NCI-H1417 treated with DMSO at 0.1 percent for 48 hours (cell line): ENCODE results near the gene TNFRSF19.
"Not testable (repeated sequence)": the region's sequence is repeated elsewhere in the genome, so short reads cannot be mapped to it uniquely, and the experiment has no call there.

Experiments
- DNase-seq: peaks from one replicate; lab custom pipeline; 2025; lab: John Stamatoyannopoulos, UW

Gene TNFRSF19

DNA sequence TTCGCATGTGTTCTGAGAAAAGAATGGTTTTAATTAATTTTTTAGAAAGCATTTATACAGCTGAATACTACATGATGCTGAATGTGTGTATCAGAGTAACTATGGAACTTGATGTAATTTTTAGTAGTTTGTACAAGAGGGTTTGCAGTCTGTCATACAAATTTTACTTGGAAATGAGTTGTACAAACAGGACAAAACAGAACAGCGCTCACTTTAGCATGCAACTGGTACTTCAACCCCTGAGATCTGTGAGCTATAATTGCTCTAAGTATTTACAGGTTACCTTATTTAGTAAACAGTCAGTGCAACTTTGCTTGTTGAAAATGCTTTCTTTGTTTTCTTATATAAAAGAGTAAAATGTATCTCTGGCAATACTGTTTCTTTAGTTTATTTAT is 706 bp downstream of the TNFRSF19 start:
- no peak for DNase-seq

DNA sequence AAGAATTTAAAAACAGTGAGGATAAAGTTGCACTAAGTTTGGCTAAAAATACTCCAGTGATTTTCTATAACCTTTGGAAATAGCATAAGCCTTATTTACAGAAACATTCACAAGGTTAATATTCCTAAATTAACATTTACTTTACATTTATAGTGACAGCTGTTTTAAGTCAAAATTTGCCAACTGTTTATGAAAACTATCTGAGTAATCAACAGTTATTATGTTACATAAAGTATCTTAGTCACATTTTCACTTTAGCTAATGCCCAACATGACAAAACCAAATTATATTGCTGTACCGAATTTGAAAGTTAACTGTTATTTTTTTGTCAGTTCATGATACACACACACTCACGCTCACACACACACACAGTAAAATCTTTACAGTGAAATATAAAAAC is 1.2 kb downstream of the TNFRSF19 start:
- no peak for DNase-seq

DNA sequence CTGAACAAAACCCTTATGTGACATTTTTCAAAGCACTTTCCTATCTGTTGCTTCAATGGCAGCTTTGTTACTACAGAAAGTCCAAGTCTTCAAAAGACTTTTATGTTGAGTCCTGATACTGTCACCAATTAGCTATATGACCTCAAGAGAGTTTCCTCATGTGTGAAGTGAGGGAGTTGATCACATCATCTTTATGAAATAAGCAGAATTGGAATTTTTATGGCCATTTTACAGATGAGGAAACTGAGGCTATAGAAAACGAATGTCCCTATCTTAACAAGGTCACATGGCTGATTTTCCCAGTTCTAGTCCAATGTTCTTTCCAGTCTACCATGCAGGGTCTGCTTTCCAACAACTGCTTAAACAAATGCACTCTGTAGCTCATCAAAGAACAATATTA is 2.6 kb downstream of the TNFRSF19 start:
- DNase-seq: no peak

DNA sequence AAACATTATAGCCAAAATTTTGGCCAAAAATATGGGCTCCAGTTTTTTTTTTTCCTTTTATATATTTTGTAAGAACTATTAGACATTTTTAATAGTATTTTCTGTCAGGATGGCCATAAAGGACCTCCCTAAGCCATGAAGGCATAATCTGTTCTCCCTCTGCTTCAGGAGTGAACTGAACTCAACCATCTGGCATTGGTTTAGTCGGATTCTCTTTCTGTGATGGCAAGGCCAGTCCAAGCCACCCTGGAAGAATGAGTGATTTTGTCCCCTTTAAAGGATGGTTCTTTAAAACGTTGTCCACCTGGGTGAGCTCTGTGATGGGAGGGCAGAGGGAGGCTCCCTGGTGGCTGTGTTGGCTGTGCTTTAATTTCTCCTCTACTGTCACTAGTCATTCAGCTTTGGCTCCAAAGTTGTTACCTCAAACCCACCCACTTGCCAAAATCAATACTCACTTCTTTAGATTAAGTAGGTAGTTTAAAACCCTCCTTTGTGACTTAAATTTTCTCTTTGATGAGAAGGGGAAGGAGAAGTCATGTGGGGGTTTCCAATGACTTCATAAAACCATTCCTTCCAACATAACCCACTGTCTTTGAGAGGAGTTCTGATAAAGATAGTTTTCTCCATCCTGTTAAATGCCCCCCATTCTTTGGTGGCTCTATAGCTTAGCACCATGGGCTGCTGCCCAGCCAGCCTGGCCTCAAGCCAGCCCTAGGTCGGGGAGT is 4.4 kb downstream of the TNFRSF19 start:
- no peak for DNase-seq

DNA sequence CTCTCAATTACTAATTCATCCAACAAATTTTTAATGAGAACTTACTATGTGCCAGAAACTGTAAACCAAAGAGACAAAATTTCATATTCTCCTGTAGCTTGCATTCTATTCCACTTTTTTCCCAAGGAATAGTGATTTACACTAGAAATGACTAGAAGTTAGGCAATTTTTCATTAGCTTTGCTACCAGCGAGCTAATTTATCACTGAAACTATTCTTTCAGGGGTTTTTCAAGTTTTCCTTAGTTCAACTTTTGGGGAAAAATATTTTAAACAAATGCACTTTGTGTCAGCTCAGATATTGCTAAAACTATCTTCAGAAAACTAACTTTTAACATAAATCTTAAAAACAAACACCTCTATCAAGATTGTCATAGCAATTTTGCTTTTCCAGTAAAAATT is 5.4 kb downstream of the TNFRSF19 start:
- no peak for DNase-seq

DNA sequence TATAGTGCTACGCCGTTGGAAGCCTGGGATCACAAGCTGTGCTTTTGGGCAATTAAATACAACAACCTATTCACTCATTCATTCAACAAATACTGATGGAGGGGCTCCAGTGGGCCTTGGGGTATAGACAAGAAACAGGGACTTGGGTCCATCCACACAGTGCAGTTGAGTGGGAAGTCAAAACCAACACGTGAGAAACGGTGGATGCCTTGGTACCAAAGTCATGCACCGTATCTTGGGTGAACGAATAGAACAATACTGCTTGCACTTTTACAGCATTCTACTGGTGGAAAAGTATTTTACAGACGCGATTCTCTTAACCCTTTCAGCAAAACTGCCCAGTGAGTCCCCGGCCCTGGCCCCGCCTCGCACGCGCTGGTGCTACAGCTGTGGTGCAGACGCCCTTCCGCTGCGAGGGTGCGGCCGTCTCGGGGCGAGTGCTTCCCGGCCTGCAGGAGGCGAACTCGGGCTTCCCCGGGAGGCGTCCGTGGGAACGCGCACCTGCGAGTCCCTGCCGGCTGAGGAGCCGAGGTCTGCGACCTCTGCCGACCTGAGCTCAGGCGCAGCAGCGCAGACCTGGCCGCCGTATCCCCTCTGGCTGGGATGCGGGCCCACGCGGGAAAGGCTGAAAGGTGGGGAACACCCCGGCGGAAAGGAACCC is 8.3 kb downstream of the TNFRSF19 start:
- no peak for DNase-seq

DNA sequence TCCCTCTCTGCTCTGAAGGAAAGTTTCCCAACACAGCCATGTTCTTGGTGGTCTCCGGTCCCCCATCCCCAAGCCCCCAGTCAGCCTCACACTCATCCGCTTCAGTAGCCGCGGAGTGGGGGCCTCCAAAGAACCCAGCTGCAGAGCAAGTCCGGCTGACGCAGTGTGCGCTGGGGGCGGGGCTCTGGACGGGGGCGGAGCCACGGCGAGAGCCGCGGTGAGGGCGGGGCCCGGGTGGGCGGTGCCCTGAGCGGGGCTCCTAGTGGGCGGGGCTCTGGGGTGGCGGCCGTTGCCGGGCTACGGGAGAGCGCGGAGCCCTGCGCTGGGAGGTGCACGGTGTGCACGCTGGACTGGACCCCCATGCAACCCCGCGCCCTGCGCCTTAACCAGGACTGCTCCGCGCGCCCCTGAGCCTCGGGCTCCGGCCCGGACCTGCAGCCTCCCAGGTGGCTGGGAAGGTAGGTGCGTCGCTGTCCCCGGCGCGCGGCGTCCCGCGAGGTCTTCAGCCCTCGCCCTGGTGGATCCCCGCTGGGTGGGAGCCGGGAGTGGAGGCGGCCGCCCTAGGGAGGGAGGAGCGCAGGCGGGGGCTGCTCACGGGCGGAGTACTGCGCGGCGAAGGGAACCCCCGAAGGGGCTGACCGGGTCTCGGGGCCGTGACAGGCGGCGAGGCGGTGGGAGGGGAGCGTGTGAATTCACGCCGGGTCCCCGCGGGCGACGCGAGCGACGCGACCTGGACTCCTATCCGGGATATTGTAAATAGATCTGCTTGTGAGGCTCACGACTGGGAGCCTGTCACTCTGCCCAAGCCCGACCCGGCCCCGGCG is 9.1 kb downstream of the TNFRSF19 start:
- no peak for DNase-seq

DNA sequence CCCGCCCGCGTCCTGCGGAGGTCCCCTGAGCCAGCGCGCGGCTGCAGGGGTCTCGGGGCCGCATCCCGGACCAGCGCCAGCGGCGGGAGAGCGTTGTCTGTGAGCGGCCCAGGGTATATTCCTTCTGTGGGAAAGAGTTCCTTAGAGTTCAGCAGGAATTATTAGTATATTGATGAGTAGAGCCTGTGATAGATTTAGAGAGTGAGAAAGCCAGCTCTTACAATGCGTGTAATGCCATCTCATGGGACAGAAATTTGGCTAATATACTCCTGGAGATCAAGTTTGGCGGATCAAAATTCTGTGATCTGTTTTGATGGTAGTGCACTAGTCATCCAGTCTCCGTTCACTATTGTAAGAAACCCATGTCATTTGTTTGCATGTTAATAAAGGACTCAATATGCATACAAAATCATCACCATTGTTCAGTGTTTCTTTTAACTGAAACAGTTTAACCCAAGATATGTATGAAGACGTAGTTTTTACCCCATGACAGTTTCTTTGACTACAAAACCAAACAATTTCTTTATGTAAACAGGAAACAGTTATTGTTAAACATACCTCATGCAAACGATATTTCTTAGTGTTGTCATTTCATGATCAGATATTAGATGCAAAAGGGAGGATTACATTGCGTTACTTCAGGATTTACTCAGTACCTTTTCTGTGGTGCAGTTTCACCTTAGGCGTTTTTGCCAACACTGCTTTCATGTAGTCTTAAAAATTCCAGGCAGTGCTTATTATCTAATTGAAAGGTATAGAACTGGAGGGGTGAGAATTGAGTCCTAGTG is 9.9 kb downstream of the TNFRSF19 start:
- no peak for DNase-seq

DNA sequence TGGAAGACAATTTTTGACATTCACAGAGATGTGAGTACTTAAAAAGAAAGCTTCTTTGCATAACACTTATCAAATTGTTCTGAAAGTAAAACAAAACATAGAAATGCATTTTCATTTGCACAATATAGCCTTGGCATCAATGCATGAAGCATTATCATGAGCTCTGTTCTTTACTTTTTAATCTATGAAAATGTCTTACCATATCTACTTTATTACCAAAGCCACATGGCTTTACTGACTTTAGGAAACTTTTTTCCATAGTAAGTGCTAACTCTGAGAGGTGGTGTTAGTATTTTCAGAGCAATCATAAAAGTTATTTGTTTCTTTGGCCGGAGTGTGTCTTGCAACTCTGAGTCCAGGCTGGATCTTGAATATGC is 10.5 kb downstream of the TNFRSF19 start:
- DNase-seq: no peak

DNA sequence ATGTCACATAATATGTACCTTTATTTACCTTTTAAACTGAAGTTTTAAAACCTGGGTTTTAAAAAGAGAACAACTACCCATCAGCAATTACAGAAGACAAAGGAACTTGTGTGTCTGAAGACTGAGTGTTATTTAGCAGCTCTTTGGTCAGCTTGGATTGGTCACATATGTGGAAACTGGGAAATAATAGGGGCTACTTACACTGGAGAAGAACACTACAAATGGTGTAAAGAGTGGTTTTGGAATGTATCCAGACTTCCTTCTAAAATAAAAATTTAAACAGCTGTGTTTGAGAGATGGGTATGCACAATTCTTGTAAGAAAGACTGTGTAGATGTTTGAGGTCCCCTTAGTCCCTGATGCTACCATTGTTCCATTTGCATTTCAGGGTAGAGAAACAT is 13.3 kb downstream of the TNFRSF19 start:
- DNase-seq: no peak

DNA sequence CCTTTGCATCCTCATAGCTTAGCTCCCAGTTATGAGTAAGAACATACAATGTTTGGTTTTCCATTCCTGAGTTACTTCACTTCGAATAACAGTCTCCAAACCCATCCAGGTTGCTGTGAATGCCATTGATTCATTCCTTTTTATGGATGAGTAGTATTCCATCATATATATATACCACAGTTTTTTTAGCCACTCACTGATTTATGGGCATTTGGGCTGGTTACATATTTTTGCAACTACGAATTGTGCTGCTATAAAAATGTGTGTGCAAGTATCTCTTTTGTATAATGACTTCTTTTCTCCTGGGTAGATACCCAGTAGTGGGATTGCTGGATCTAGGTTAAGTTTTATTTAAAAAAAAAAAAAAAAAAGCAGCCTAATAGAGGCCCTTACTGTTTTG is 14.1 kb downstream of the TNFRSF19 start:
- no peak for DNase-seq

DNA sequence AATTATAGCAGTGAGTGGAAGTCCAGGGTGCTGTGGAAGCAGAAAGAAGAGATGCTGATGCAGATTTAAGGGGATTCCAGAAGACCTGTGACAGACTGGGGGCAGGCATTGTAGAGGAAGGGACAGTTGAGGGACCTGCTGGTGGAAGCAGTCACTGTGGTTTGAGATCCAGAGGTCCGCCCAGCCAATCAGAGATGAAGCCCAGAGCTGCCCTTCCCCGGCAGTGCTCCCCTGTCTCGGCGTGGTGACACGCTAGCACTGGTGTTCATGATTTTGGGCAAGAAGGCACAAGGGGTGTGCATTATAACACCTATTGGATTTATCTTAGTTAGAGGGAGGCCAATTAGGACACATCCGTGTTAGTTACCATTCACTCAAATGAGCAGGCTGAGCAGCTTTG is 16.1 kb downstream of the TNFRSF19 start:
- DNase-seq: no peak

DNA sequence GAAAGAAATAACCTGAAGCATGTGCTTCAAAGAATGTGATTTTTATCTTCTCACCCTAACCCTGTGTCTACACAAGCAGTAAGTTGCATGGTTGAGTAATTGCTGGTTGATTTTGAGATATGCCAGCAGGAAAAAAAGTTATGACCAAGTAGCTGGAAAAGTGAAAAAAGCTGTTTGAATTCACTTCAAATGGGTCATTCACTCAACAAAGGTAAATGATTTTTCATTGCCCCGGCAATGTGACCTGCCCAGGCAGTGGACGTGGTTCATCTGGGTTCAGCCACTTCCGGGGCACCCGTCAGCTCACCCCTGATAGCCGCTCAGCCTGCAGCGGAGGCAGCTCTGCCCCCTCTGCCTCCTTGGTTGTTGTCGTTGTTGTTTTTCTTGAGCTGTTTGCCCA is 18.5 kb downstream of the TNFRSF19 start:
- DNase-seq: no peak

DNA sequence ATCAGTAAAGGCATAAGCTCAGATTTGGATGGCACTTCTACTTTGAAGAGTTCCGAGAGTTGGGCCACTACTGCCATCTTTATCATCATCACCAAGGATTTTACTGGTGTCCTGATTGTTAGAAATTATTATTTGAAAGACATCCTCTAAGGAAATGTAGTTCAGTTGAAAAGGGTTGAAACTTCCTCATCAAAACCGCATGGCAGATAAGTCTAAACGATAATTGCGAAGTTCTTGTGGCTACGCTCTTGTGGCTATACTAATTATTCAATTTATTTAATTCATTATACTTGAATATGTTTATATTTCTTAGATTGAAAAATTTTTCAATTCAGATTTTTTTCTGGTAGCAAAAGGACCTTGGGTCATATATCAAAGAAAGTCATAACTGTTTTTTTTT is 22.4 kb downstream of the TNFRSF19 start:
- no peak for DNase-seq

DNA sequence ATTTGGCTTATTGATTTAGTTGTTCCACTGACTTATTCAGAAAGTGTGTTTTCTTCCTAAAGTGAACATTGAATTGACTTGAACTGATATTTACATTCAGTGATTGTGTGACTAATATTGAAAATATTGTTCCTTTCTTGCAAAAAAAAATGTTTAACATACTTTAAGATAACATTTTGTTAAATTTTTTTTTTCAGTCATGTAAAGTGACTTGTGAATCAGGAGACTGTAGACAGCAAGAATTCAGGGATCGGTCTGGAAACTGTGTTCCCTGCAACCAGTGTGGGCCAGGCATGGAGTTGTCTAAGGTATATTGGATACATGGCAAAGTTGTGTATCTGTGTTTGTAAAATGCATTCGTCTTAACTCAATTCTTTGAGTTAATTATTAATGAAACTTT is 22.9 kb downstream of the TNFRSF19 start:
- DNase-seq: no peak

DNA sequence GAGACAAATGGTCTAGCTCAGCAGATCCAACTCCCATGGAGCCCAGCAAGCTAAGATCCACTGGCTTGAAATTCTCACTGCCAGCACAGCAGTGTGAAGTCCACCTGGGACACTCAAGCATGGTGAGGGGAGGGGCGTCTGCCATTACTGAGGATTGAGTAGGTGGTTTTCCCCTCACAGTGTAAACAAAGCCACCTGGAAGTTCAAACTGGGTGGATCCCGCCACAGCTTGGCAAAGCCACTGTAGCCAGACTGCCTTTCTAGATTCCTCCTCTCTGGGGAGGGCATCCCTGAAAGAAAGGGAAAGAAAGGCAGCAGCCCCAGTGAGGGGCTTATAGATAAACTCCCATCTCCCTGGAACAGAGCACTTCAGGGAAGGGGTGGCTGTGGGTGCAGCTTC is 24.1 kb downstream of the TNFRSF19 start:
- not testable (repeated sequence) for DNase-seq

DNA sequence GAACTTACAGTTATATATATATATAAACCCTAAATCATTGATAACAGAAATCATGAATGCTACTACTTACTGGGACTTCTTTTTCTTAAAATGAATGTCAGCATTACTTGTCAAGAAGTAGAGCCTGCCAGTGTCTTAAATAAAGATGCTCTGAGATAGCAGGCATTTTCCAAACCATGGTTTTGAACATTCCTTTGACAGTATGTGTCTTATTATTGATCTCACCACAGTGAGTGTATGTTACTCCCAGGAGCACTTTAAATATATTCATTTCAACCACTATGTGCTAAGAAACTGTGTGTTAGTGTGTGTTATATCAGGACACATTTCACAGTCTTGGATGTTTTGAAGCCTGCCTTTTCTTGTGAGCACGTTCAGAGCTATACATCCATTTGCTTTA is 28.2 kb downstream of the TNFRSF19 start:
- no peak for DNase-seq

DNA sequence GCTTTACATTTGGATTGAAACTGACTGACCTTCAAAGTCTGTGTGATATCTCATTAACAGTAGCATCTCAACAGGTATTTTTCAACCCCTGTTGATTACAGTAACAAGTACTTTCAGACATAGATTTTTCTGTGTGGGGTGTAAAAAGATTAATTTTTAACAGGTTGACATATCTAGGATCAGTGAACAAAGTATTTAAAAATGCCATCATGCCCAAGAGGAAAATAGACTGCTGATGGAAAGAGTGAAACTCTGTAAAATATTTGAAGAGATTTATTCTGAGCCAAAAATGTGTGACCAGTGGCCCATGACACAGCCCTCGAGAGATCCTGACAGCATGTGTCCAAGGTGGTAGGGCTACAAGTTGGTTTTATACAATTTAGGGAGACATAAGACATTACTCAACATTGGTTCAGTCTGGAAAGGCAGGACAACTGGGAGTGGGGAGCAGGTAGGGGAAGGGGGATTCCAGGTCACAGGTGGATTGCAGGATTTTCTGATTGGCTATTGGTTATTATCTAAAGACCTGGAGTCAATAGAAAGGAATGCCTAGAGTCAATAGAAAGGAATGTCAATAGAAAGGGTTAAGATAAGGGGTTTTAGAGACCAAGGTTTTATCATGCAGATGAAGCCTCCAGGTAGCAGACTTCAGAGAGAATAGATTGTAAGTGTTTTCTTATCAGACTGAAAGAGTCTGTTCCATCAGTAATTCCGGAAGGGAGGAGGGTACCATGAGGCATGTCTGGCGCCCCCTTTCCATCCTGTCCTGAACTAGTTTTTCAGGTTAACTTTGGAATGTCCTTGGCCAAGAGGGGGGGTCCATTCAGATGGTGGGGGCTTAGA is 29.1 kb downstream of the TNFRSF19 start:
- no peak for DNase-seq

DNA sequence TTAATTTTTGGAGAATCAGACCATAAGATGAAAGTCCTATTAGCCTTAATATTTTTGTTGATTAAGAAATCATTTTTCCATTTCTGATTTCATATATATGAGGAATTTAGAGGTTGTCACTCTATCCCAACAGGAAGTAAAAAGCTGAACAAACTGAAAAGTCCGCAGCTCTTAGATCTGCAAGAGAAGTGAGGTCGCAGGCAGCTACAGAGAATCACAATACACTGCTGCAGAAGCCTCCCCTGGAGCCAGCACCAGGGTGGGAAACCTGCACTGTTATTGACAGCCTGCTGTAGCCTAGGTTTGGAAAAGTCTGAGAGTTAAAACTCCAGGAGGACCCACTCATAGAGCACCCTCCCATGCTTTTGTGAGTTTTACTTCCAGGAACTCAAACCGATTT is 29.9 kb downstream of the TNFRSF19 start:
- DNase-seq: no peak

DNA sequence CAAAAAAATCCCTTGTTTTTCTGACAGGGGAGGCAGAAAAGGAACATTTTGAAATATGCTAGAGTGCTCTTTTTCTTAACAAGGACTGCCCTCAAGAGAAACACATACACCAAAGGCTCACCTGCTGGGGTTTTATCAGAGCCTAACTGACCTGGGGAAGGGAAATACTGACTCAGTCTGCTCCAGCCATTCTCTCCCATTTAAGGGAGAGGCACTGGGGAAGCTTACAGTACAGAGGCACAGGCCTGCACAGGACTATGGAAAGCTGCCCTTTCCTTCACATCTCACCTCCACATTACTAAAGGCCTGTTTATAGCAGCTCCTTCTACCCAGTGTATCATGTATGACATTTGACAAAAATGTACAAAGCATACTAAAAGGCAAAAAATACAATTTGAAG is 30.3 kb downstream of the TNFRSF19 start:
- DNase-seq: no peak

DNA sequence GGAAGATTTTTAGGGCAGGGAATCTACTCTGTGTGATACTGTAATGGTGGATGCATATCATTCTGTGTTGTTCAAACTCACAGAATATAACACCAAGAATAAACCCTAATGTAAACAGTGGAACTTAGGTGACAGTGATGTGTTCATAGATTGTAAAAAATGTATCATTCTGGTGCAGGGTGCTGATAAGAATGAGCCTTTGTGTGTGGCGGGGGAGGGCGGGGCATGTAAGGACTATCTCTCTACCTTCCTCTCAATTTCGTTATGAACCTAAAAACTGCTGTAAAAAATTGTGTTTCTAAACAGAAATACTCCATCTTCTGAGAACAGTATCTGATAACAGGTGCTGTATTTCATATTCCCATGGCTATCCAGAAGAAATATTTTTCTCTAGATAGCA is 35.6 kb downstream of the TNFRSF19 start:
- DNase-seq: no peak
